Ovary (tissue), 9 donors: ENCODE data around the gene CYB5B. TPM values are rescaled to one million over a fixed set of nuclear protein-coding genes. Genes with fewer than 3 reads are reported as not detected.

Experiments used
- DNase-seq, 5 donors: peaks; one replicate each; pipeline ENCODE4 v3.0.0-alpha.2; 2019 to 2020
- H3K27ac ChIP-seq, 2 donors: fragments of 200-600 bp; one replicate each; pipeline versions ENCODE4 v1.5.1 to v1.8.0; 2019 to 2022
- H3K27me3 ChIP-seq: fragments of 200-600 bp; one replicate; pipeline ENCODE4 v1.8.0; 2022
- H3K36me3 ChIP-seq: fragments of 200-600 bp; sonication (generic); one replicate; pipeline ENCODE4 v1.5.1; 2019
- H3K4me1 ChIP-seq: one replicate; pipeline ENCODE4 v1.8.1; 2013; ENCODE audit warnings: mild to moderate bottlenecking, moderate library complexity; ENCODE audit not compliant: insufficient read depth
- H3K4me3 ChIP-seq: fragments of 200-600 bp; sonication (generic); one replicate; pipeline ENCODE4 v1.5.1; 2017
- H3K9me3 ChIP-seq, 2 donors: fragments of 200-600 bp in 1 of 2; sonication (generic) in 1 of 2; one replicate each; pipeline versions ENCODE4 v1.5.1 to v1.8.1; 2013 to 2019; ENCODE audit warnings: mild to moderate bottlenecking in 1 of 2, moderate library complexity in 1 of 2
- EP300 ChIP-seq: sonication (generic); formaldehyde crosslinking; IDR thresholded peaks from one replicate; pipeline ENCODE4 v1.6.1; 2017; ENCODE audit warnings: antibody characterized with exemption
- POLR2A ChIP-seq: fragments of 450-650 bp; IDR thresholded peaks from one replicate; pipeline ENCODE4 v1.6.1; 2017; ENCODE audit warnings: antibody characterized with exemption, mild to moderate bottlenecking, moderate library complexity
- WGBS, 3 donors: extraction: QIAGEN DNeasy Blood & Tissue Kit in 1 of 3; methylation state at CpG; one replicate each; pipeline versions ENCODE4 v1.1.5 to v1.1.7; 2013 to 2017; 5-methylcytosine and 5-hydroxymethylcytosine counted together
- intact Hi-C, 4 donors: fragments of 100-400 bp; cut with DNase I; formaldehyde crosslinking; loops; one replicate each; pipeline versions ENCODE4 v1.11.0 to v1.15.1; 2022 to 2023
- polyA plus RNA-seq, 2 donors: library from polyadenylated mRNA; stranded (reverse); fragments of 200-250 nt in 1 of 2; fragments of 350-450 nt in 1 of 2; fragmentation: Illumina TruSeq in 1 of 2; extraction: RNeasy Lipid Tissue Mini Kit (QIAGEN cat#74804) in 1 of 2; gene quantifications; one replicate each; pipeline ENCODE4 v1.2.3, GENCODE V29; 2013 to 2014
- total RNA-seq, 7 donors: library from RNA; depleted of rRNA in 2 of 7; stranded (reverse); fragments of >200 nt in 2 of 7; fragmentation: NEBNext Ultra II Directional in 3 of 7; extraction: Animal tissue kit (Norgen Biotek cat#: 25700) in 3 of 7; gene quantifications; one replicate each; pipeline versions ENCODE4 v1.1.0 to v1.2.4, GENCODE V29; 2016 to 2023
- TF ChIP-seq, protein P1 (sequence below), 3 donors: fragments of 450-650 bp in 2 of 3; fragments of 200-600 bp in 1 of 3; IDR thresholded peaks; one replicate each; pipeline versions ENCODE4 v1.5.1 to v1.8.0; 2016 to 2022; ENCODE audit warnings: antibody characterized with exemption in 3 of 3, mild to moderate bottlenecking in 1 of 3
- donor health status: DM: no; HTN: no; CAD: no; lungs with moderate emphysema.
- donor health status: DM: no; HTN: no; CAD: no.
- donor health status: Bipolar disorder and iron deficiency.
- donor health status: DM: yes; HTN: yes; CAD: no.
- donor health status: DM: no; HTN: no; CAD: no.
- donor health status: DM: yes; HTN: yes; CAD: no.

The CYB5B gene
- total and polyA plus RNA-seq, 9 donors, result 24.8 to 148 (median 55.8) TPM

DNA sequence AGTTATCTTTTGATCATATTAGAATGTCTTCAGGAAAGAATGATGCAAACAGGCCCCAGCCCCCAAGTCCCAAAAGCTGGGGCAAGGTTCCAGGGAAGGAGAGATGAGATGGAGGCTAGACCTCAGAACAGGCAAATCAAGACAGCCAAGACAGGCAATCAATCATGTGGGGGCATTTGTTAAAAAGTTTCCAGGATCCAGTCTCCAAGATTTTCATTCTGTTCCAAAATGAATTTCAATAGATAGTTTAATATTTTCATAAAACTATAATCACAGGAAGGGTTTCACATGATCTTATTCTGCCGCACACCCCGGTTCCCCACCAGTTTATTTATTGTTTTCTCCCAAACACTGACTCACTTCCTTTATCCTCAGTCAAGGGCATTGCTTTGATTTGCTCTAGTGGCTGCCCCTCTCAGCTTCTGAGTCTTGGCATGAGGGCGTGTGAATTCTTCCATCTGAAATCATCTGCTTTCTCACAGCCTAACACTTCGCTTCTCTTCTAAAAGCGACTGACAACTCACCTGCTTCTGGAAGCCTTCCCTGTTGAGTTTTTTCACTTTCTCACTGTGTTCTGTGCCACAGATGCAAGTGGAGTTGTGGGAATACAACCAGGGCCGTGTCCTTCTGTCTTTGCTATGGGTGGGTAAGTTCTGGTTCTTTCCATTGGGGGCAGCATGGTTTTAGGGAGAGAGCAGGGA is 26.4 kb upstream of the CYB5B start:
- Histone ChIP-seq H3K4me1 (peaks cover 8% of the 10 kb centered on the region), H3K27ac (peak overlapping the region in 1 of 2 donors; percentile 45), H3K27me3 (no peaks in the 10 kb centered on the region), H3K4me3 (no peak overlapping the region), H3K36me3 (no peaks in the 10 kb centered on the region), H3K9me3 (no peaks in the 10 kb centered on the region)
- peak in 4 of 5 donors; percentile 46 to 72 (median 54) for DNase-seq
- intact Hi-C loops, result loop anchor here (5.0 to 10.0 kb wide), 6 partner anchors 87 to 527 kb away; partner anchors contain the start of genes NOB1 (in 3 of the 4) and NFAT5 (in 1 of the 4)
- TF ChIP-seq EP300, result no peak
- TF ChIP-seq, protein P1, sequence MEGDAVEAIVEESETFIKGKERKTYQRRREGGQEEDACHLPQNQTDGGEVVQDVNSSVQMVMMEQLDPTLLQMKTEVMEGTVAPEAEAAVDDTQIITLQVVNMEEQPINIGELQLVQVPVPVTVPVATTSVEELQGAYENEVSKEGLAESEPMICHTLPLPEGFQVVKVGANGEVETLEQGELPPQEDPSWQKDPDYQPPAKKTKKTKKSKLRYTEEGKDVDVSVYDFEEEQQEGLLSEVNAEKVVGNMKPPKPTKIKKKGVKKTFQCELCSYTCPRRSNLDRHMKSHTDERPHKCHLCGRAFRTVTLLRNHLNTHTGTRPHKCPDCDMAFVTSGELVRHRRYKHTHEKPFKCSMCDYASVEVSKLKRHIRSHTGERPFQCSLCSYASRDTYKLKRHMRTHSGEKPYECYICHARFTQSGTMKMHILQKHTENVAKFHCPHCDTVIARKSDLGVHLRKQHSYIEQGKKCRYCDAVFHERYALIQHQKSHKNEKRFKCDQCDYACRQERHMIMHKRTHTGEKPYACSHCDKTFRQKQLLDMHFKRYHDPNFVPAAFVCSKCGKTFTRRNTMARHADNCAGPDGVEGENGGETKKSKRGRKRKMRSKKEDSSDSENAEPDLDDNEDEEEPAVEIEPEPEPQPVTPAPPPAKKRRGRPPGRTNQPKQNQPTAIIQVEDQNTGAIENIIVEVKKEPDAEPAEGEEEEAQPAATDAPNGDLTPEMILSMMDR (IDR thresholded peaks at IDR 0.05), result peak; percentile 28 to 69 (median 69)
- WGBS, 3 donors, result 4 to 11% (median 4%) methylated on average over 6 of the region's 6 CpGs

DNA sequence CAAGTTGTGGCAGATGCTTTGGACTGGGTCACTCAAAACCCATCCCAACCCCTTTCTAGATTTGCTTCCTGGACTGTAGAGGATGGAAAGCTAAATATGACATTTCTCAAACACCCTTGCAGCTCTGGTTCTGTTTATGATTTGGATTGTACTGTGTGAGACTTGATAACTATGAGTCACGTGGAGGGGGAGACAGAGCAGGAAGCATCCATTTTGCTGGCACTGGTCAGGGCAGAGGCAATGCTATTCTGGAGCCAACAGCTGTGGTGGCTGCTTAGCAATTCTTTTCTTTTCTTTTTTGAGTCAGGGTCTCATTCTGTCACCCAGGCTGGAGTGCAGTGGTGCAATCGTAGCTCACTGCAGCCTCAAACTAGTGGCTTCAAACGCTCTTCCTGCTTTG is 25.1 kb upstream of the CYB5B start:
- H3K36me3 ChIP-seq, result no peaks in the 10 kb centered on the region
- TF ChIP-seq, protein P1 (IDR thresholded peaks at IDR 0.05), result no peak
- TF ChIP-seq EP300, result no peak
- TF ChIP-seq POLR2A, result no peak
- intact Hi-C loops, result loop anchor here (5.0 to 10.0 kb wide), 6 partner anchors 85 to 525 kb away; partner anchors contain the start of genes NOB1 (in 3 of the 4) and NFAT5 (in 1 of the 4)
- no peak overlapping the region for H3K27ac ChIP-seq
- H3K4me3 ChIP-seq, result no peak overlapping the region
- no peaks in the 10 kb centered on the region for H3K27me3 ChIP-seq
- 51 to 63% (median 55%) methylated on average over 3 of the region's 3 CpGs for WGBS, 3 donors
- H3K9me3 ChIP-seq, result no peaks in the 10 kb centered on the region
- peaks cover 12% of the 10 kb centered on the region for H3K4me1 ChIP-seq
- DNase-seq, result no peak

DNA sequence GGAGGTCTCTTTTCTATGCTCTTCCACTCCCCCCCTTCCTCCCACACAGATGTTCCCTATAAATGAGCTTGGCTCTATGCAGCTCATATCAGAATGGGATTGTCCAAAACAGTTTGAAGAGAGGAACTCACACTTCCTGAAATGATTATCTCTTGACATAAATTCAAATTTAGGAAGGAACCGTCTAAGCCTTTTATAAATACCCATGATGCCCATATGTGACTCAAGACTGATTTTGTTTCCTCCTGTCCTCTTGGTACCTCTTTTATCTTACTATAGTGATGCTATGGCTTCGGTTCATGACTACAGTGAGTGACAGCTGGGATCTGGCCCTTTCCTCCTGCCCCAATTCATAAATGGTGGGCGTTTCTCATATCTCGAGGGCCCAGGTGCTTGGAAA is 22.0 kb upstream of the CYB5B start:
- no peak overlapping the region for H3K4me3 ChIP-seq
- no peaks in the 10 kb centered on the region for H3K27me3 ChIP-seq
- peaks cover 14% of the 10 kb centered on the region for H3K4me1 ChIP-seq
- no peaks in the 10 kb centered on the region for H3K36me3 ChIP-seq
- DNase-seq, result no peak
- intact Hi-C loops, result loop anchor here in 1 of 4 donors (10.0 kb wide), 1 partner anchor 292 kb away; no protein-coding TSS in a partner anchor
- H3K27ac ChIP-seq, result no peak overlapping the region
- WGBS, 3 donors, result 48 to 49% (median 48%) methylated on average over 4 of the region's 4 CpGs
- no peaks in the 10 kb centered on the region for H3K9me3 ChIP-seq
- TF ChIP-seq POLR2A (no peak), EP300 (no peak)
- TF ChIP-seq, protein P1 (IDR thresholded peaks at IDR 0.05), result no peak

DNA sequence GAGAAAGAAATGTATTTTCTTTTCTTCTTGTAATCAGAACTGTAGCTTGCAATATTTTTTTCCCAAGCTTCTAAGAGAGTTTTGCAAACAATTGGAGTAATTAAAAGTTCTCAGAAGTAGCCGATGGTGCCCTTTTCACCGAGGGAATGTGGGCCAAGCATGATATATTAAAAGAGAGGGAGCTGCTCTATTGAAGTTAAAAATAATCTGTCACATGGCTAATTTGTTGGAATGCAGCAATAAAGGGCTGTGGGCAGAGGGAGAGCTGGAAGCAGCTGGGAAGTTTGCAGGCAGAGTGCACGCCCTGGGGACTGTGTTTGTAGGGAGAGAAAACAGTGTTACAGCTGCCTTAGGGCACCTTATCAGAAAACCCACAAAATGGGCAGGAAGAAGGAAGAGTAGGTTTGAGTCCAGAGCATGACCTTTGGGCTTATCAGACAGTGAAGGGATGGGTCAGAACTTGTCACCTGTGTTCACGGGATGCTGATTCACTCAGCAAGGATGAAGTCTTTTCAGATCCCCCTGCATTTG is 20.1 kb upstream of the CYB5B start:
- H3K4me1 ChIP-seq, result peaks cover 7% of the 10 kb centered on the region
- H3K9me3 ChIP-seq, result no peaks in the 10 kb centered on the region
- peak overlapping the region in 1 of 2 donors; percentile 4 for H3K27ac ChIP-seq
- intact Hi-C loops, result loop anchor here in 1 of 4 donors (10.0 kb wide), 1 partner anchor 290 kb away; no protein-coding TSS in a partner anchor
- 1 to 4% (median 2%) methylated on average over 4 of the region's 4 CpGs for WGBS, 3 donors
- no peak overlapping the region for H3K4me3 ChIP-seq
- H3K36me3 ChIP-seq, result no peaks in the 10 kb centered on the region
- peak in 2 of 5 donors; percentile 30 to 31 for DNase-seq
- TF ChIP-seq, protein P1 (IDR thresholded peaks at IDR 0.05), result no peak
- TF ChIP-seq POLR2A (no peak), EP300 (no peak)
- H3K27me3 ChIP-seq, result no peaks in the 10 kb centered on the region
